Liver (tissue), 9 donors: ENCODE data around the gene SLC9A6. TPM values are rescaled to one million over a fixed set of nuclear protein-coding genes. Genes with fewer than 3 reads are reported as not detected.

ENCODE experiments used
- DNase-seq: peaks from one replicate; pipeline ENCODE4 v3.0.0-alpha.2; 2017; ENCODE audit warnings: low spot score
- H3K27ac ChIP-seq, 2 donors: one replicate each; pipeline ENCODE4 v1.7.0; 2013; ENCODE audit warnings: inconsistent platforms in 2 of 2, low read length in 2 of 2, control low read depth in 1 of 2, low read depth in 1 of 2, mild to moderate bottlenecking in 1 of 2
- H3K27me3 ChIP-seq, 4 donors: one replicate each; pipeline versions ENCODE4 v1.6.1 to v1.7.0; 2013; ENCODE audit warnings: low read length in 3 of 4, inconsistent platforms in 1 of 4, mild to moderate bottlenecking in 1 of 4, moderate library complexity in 1 of 4; ENCODE audit not compliant: control insufficient read depth in 4 of 4, insufficient read depth in 4 of 4
- H3K36me3 ChIP-seq, 4 donors: one replicate each; pipeline versions ENCODE4 v1.6.1 to v1.7.0; 2013; ENCODE audit warnings: low read length in 3 of 4, mild to moderate bottlenecking in 3 of 4, low read depth in 1 of 4, moderate library complexity in 1 of 4; ENCODE audit not compliant: control insufficient read depth in 4 of 4, insufficient read depth in 3 of 4
- H3K4me1 ChIP-seq, 4 donors: one replicate each; pipeline versions ENCODE4 v1.6.1 to v1.7.0; 2013; ENCODE audit warnings: low read length in 3 of 4, mild to moderate bottlenecking in 3 of 4, moderate library complexity in 1 of 4; ENCODE audit not compliant: control insufficient read depth in 4 of 4, insufficient read depth in 4 of 4
- H3K4me3 ChIP-seq, 3 donors: one replicate each; pipeline versions ENCODE4 v1.6.1 to v1.7.0; 2013; ENCODE audit warnings: low read length in 3 of 3, control low read depth in 1 of 3, low read depth in 1 of 3, mild to moderate bottlenecking in 1 of 3
- H3K9ac ChIP-seq, 2 donors: one replicate each; pipeline ENCODE4 v1.7.0; 2013; ENCODE audit warnings: low read length in 2 of 2, mild to moderate bottlenecking in 2 of 2, moderate library complexity in 2 of 2, control low read depth in 1 of 2, low read depth in 1 of 2
- H3K9me3 ChIP-seq, 4 donors: one replicate each; pipeline versions ENCODE4 v1.6.1 to v1.7.0; 2013; ENCODE audit warnings: low read length in 3 of 4; ENCODE audit not compliant: control insufficient read depth in 4 of 4
- EGR1 ChIP-seq, 2 donors: IDR thresholded peaks; 2 replicates each; pipeline ENCODE4 v1.6.1; 2016 to 2018; ENCODE audit warnings: antibody characterized with exemption in 2 of 2, low read depth in 2 of 2
- FOXA1 ChIP-seq: IDR thresholded peaks from 2 replicates; pipeline ENCODE4 v1.6.1; 2016; ENCODE audit warnings: antibody characterized with exemption
- FOXA2 ChIP-seq: IDR thresholded peaks from 2 replicates; pipeline ENCODE4 v1.6.1; 2016; ENCODE audit warnings: antibody characterized with exemption
- GABPA ChIP-seq, 2 donors: IDR thresholded peaks in 1 of 2; conservative IDR thresholded peaks in 1 of 2; 2 replicates each; pipeline ENCODE4 v1.6.1; 2016; ENCODE audit warnings: antibody characterized with exemption in 2 of 2, mild to moderate bottlenecking in 1 of 2, moderate library complexity in 1 of 2
- HNF4A ChIP-seq, 2 donors: conservative IDR thresholded peaks; 2 replicates each; pipeline ENCODE4 v1.6.1; 2016; ENCODE audit warnings: antibody characterized with exemption in 2 of 2, mild to moderate bottlenecking in 2 of 2
- HNF4G ChIP-seq: IDR thresholded peaks from 2 replicates; pipeline ENCODE4 v1.6.1; 2016; ENCODE audit warnings: antibody characterized with exemption
- JUND ChIP-seq, 2 donors: IDR thresholded peaks; 2 replicates each; pipeline ENCODE4 v1.6.1; 2016; ENCODE audit warnings: antibody characterized with exemption in 2 of 2
- NR2F2 ChIP-seq: IDR thresholded peaks from 2 replicates; pipeline ENCODE4 v1.6.1; 2016; ENCODE audit warnings: antibody characterized with exemption
- RAD21 ChIP-seq, 2 donors: IDR thresholded peaks; 2 replicates each; pipeline ENCODE4 v1.6.1; 2016; ENCODE audit warnings: antibody characterized with exemption in 2 of 2, mild to moderate bottlenecking in 2 of 2
- SP1 ChIP-seq: IDR thresholded peaks from 2 replicates; pipeline ENCODE4 v1.6.1; 2018; ENCODE audit warnings: antibody characterized with exemption, mild to moderate bottlenecking
- TAF1 ChIP-seq: conservative IDR thresholded peaks from 2 replicates; pipeline ENCODE4 v1.6.1; 2016; ENCODE audit warnings: antibody characterized with exemption, mild to moderate bottlenecking
- YY1 ChIP-seq: IDR thresholded peaks from 2 replicates; pipeline ENCODE4 v1.6.1; 2016; ENCODE audit warnings: antibody characterized with exemption, mild to moderate bottlenecking
- WGBS: extraction: QIAGEN DNeasy Blood & Tissue Kit; methylation state at CpG from one replicate; pipeline ENCODE4 v1.1.7; 2013; 5-methylcytosine and 5-hydroxymethylcytosine counted together
- polyA plus RNA-seq, 2 donors: library from polyadenylated mRNA; stranded (reverse) in 1 of 2; unstranded in 1 of 2; fragments of 200-250 nt in 1 of 2; fragments of >200 nt in 1 of 2; fragmentation: Nextera tagmentation in 1 of 2; extraction: Ambion mirVana in 1 of 2; gene quantifications; one replicate each; pipeline versions ENCODE4 v1.2.1 to v1.2.3, GENCODE V29; 2013 to 2015
- total RNA-seq, 2 donors: library from RNA; depleted of rRNA; stranded (reverse); fragments of >200 nt; gene quantifications; one replicate each; pipeline ENCODE4 v1.2.3, GENCODE V29; 2014
- TF ChIP-seq, protein P1 (sequence below): fragments of 150-350 bp; IDR thresholded peaks from 2 replicates; pipeline ENCODE4 v1.5.1; 2017; ENCODE audit warnings: improper control_type of control experiment, low read depth, low read length; ENCODE audit not compliant: missing input control
- TF ChIP-seq, protein P2 (sequence below): IDR thresholded peaks from 2 replicates; pipeline ENCODE4 v1.6.1; 2016; ENCODE audit warnings: antibody characterized with exemption
- TF ChIP-seq, protein P3 (sequence below): IDR thresholded peaks from 2 replicates; pipeline ENCODE4 v1.6.1; 2016; ENCODE audit warnings: antibody characterized with exemption
- TF ChIP-seq, protein P4 (sequence below): IDR thresholded peaks from 2 replicates; pipeline ENCODE4 v1.6.1; 2016; ENCODE audit warnings: antibody characterized with exemption, mild to moderate bottlenecking
- donor health status: healthy.
- donor health status: healthy.
- donor health status: healthy.
- donor health status: healthy.
- donor health status: healthy.

Gene SLC9A6
- total and polyA plus RNA-seq, 4 donors: 2.1 to 8.8 (median 5.6) TPM

DNA sequence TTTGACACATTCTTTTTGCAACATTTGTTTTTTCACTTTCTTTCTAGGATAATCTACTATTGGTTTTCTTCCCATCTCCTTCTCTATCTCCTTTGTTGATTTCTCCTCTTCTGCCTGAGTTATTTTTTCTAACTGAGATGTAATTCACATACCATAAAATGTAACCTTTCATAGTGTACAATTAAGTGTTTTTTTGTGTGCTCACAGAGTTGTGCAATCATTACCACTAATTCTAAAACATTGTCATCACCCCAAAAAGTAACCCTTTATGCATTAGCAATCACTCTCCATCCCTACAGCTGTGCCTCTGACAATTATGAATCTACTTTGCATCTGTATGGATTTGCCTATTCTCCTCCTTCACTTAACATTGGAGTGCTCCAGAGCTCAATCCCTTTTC, 95.5 kb downstream of the SLC9A6 start:
- Histone ChIP-seq H3K9me3 (no peaks in the 10 kb centered on the region), H3K27ac (no peak overlapping the region), H3K4me1 (no peaks in the 10 kb centered on the region), H3K9ac (no peak overlapping the region), H3K4me3 (no peak overlapping the region), H3K27me3 (peaks cover 0 to 2% (median 0%) of the 10 kb centered on the region in 4 donors), H3K36me3 (no peaks in the 10 kb centered on the region)
- DNase-seq: no peak
- no peak for TF ChIP-seq FOXA1
- no peak for TF ChIP-seq YY1
- no peak for TF ChIP-seq JUND (IDR thresholded peaks at IDR 0.05)
- no peak for TF ChIP-seq FOXA2
- TF ChIP-seq, protein P1, sequence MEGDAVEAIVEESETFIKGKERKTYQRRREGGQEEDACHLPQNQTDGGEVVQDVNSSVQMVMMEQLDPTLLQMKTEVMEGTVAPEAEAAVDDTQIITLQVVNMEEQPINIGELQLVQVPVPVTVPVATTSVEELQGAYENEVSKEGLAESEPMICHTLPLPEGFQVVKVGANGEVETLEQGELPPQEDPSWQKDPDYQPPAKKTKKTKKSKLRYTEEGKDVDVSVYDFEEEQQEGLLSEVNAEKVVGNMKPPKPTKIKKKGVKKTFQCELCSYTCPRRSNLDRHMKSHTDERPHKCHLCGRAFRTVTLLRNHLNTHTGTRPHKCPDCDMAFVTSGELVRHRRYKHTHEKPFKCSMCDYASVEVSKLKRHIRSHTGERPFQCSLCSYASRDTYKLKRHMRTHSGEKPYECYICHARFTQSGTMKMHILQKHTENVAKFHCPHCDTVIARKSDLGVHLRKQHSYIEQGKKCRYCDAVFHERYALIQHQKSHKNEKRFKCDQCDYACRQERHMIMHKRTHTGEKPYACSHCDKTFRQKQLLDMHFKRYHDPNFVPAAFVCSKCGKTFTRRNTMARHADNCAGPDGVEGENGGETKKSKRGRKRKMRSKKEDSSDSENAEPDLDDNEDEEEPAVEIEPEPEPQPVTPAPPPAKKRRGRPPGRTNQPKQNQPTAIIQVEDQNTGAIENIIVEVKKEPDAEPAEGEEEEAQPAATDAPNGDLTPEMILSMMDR: no peak
- TF ChIP-seq, protein P2, sequence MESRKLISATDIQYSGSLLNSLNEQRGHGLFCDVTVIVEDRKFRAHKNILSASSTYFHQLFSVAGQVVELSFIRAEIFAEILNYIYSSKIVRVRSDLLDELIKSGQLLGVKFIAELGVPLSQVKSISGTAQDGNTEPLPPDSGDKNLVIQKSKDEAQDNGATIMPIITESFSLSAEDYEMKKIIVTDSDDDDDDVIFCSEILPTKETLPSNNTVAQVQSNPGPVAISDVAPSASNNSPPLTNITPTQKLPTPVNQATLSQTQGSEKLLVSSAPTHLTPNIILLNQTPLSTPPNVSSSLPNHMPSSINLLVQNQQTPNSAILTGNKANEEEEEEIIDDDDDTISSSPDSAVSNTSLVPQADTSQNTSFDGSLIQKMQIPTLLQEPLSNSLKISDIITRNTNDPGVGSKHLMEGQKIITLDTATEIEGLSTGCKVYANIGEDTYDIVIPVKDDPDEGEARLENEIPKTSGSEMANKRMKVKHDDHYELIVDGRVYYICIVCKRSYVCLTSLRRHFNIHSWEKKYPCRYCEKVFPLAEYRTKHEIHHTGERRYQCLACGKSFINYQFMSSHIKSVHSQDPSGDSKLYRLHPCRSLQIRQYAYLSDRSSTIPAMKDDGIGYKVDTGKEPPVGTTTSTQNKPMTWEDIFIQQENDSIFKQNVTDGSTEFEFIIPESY: no peak
- TF ChIP-seq GABPA (IDR thresholded peaks at IDR 0.05 in 1 of 2, conservative IDR thresholded peaks at IDR 0.05 in 1 of 2): no peak
- TF ChIP-seq, protein P3, sequence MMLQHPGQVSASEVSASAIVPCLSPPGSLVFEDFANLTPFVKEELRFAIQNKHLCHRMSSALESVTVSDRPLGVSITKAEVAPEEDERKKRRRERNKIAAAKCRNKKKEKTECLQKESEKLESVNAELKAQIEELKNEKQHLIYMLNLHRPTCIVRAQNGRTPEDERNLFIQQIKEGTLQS: no peak
- no peak for TF ChIP-seq SP1
- TF ChIP-seq RAD21 (IDR thresholded peaks at IDR 0.05): no peak
- no peak for TF ChIP-seq HNF4G
- no peak for TF ChIP-seq NR2F2
- TF ChIP-seq TAF1: no peak
- TF ChIP-seq, protein P4, sequence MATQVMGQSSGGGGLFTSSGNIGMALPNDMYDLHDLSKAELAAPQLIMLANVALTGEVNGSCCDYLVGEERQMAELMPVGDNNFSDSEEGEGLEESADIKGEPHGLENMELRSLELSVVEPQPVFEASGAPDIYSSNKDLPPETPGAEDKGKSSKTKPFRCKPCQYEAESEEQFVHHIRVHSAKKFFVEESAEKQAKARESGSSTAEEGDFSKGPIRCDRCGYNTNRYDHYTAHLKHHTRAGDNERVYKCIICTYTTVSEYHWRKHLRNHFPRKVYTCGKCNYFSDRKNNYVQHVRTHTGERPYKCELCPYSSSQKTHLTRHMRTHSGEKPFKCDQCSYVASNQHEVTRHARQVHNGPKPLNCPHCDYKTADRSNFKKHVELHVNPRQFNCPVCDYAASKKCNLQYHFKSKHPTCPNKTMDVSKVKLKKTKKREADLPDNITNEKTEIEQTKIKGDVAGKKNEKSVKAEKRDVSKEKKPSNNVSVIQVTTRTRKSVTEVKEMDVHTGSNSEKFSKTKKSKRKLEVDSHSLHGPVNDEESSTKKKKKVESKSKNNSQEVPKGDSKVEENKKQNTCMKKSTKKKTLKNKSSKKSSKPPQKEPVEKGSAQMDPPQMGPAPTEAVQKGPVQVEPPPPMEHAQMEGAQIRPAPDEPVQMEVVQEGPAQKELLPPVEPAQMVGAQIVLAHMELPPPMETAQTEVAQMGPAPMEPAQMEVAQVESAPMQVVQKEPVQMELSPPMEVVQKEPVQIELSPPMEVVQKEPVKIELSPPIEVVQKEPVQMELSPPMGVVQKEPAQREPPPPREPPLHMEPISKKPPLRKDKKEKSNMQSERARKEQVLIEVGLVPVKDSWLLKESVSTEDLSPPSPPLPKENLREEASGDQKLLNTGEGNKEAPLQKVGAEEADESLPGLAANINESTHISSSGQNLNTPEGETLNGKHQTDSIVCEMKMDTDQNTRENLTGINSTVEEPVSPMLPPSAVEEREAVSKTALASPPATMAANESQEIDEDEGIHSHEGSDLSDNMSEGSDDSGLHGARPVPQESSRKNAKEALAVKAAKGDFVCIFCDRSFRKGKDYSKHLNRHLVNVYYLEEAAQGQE: no peak
- no peak for TF ChIP-seq HNF4A (conservative IDR thresholded peaks at IDR 0.05)

DNA sequence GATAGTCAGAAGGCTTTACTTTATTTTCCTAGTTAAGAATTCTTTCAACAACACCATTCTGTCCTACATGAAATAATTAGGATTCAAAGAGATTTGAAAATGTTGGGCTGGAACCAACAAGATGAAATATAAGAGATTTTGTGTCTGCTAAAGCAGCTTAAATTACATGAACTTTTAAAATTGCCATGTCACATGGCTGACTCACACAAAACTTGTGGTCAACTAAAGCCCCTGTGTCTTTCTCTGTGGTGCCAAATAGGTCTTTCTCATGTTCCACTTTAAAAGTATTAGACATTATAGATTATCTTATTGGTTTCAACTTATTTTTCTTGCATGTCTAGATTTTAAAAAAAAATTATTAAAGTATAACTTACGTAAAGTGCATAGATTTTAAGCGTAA, 101.3 kb downstream of the SLC9A6 start:
- Histone ChIP-seq H3K4me1 (no peaks in the 10 kb centered on the region), H3K4me3 (no peak overlapping the region), H3K9ac (no peak overlapping the region), H3K9me3 (no peaks in the 10 kb centered on the region), H3K36me3 (no peaks in the 10 kb centered on the region), H3K27ac (no peak overlapping the region), H3K27me3 (no peaks in the 10 kb centered on the region)
- DNase-seq: no peak
- WGBS: 92% methylated on average over 2 of the region's 2 CpGs
- TF ChIP-seq TAF1 (no peak), FOXA2 (no peak), YY1 (no peak), EGR1 (IDR thresholded peaks at IDR 0.05; ENCODE audit: low read depth in 2 of 2) (no peak), HNF4A (conservative IDR thresholded peaks at IDR 0.05) (no peak), RAD21 (IDR thresholded peaks at IDR 0.05) (no peak), NR2F2 (no peak), JUND (IDR thresholded peaks at IDR 0.05) (no peak)
- TF ChIP-seq, protein P4: no peak
- TF ChIP-seq, protein P1: no peak
- TF ChIP-seq, protein P2: no peak
